Amniotic epithelial cell (primary cell): ENCODE results near the gene NRDE2.
A peak's percentile ranks its signal among the peaks of the same experiment; 100 is the strongest.

Experiments
- DNase-seq: peaks from one replicate; pipeline ENCODE4 v3.0.0-alpha.2; 2010; ENCODE audit warnings: low read depth

The NRDE2 gene

DNA sequence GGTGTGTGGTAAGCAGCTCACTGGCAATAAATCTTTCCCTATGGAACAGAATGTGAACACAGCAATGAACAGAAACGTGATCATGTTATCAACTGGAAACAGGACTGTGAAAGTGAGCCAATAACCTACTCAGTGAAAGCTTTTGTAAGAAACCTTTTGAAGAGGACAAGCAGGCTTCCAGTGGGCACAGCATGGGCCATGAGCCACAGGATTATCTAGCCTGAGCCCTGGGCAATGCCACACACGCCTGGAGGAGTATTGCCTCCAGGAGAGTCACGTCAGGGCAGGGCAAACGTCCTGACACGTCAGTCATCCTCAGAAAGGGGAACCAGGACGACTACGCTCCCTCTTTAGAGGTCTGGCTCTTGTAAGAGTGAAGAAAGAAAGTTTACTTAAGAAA, 32.3 kb downstream of the NRDE2 start:
- peak; percentile 65 for DNase-seq

DNA sequence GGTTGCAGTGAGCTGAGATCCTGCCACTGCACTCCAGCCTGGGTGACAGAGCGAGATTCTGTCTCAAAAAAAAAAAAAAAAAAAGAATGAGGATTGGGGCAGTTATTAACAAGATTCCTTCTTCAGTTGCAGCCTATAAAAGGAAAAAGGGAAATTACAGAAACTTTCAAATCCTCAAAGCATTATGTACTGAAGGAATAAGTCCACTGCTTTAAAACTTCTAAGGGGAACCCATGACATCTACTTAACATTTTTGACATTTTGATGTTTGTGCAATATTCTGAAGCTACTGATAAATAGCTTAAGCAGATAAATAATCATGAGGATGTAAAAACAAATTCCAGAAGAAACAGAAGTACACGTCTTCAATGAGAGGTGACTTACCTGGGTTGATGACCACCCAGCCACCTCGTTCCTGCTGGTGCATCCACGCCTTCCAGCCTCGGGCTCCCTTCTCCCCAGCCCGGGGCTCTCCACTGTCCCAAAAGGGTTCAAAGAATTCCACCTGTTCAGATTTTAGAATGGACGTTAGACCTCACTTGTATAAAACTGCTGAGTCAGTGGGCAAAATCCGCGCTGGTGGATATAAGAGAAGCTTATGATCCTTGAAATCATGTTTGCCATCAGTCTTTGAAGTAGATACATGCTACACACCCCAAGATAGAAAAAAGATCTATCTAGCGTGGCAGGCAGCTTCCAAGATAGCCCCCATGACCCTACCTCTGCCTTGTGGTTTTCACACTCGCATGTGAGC, 33.7 kb downstream of the NRDE2 start:
- DNase-seq: no peak

DNA sequence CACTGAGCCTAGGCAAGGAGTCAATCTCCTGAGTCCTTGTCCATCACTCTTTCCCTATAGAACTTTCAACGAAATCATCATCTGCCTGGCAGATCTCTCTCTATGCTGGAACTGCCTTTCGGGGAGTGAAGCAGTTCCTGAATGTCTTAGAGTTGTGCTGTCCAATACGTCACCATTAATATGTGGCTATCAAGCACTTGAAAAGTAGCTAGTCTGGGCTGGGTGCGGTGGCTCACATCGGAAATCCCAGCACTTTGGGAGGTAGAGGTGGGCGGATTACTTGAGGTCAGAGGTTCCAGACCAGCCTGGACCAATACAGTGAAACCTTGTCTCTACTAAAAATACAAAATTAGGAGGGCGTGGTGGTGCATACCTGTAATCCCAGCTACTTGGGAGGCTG, 35.1 kb downstream of the NRDE2 start:
- DNase-seq: no peak

DNA sequence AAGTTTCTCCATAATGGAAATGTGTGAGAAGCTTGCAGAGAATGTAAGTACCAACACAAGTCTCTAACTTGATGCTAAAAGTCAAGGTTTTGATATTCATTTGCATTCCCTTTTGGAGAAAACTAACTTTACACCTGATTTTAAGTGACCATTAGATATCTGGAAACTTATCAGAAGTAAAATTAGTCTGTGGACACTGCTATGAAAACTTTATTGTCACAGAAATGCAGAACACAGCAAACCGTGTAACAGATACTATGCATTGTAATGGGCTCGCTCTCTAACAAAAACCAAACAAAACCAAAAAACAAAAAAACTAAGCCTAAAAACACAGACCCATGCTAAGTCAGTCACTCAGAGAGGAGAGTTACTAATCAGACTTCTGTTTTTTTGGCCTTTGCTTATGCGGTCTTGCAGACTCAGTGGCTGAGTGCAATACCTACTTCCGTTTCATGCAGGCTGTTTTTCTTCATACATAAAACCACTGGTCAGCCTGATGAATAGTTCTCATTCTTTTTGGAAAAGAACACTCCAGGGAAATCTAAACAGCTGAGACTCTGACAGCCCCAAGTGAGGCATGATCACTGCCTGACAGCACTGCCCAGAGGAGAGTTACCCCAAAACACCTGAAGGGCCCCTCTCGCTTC, 35.7 kb downstream of the NRDE2 start:
- peak; percentile 92 for DNase-seq

DNA sequence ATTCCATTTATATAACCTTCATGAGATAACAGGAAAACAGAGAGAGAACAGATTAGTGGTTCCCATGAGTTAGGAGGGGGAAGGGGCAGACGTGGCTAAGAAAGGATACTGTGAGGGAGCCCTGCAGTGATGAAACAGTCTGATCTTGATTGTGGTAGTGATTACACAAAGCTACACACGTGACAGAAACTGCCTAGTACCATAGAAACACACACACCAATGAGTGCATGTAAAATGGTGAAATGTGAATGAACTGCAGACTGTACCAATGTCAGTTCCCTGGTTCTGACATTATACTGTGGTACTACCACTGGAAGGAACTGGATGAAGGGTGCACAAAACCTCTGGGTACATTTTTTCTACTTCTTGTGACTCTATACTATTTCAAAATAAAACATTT, 36.9 kb downstream of the NRDE2 start:
- DNase-seq: peak; percentile 95

DNA sequence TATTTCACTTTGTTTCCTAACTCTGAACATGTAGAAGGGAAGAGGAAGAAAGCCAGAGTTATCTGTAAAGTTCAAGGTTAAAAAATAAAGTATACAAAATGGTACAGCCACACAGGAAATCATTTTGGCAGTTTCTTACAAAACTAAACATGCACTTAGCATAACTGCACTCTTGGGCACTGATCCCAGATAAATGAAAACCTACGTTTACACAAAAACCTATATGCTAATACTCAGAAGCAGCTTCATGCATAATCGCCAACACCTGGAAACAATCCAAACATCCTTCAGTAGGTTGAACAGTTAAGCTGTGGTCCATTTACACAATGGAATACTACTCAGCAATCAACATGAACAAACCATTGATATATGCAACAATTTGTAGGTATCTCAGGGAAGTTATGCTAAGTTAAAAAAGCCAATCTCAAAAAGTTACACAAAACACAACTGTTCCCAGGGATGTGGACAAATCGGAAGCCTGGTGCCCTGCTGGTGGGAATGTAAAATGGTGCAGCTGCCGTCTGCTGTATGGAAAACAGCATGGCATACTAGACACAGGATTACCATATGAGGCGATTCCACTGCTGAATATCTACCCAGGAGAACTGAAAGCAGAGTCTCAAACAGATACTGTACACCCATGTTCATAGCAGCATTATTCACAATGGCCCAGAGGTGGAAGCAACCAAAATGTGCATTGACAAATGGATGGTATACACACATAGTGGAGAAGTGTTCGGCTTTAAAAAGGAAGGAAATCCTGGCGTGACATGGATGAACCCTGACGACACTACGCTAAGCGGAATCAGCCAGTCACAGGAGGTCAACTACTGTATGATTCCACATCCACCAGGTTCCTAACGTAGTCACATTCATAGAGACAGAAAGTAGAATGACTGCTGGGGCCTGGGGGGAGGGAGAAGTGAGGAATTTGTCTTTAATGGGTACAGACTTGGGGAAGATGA, 37.7 kb downstream of the NRDE2 start:
- DNase-seq: no peak

DNA sequence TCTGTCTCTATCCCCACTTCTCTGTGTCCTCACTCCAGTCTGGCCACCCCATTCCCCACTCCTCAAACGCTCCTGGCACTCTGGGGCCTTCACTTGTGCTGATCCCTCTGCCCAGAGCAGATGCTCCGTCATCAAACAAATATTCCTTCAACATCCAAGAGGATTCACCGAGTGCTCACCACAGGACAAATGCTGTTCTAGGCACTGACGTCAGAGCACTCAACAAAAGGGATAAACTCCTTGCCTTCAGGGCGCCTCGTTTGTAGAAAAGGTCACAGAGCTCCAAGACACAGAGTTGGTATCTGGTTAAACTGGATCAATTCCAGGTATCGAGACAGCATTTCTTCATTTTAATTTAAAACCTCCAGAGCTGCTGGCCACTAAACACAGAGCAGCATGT, 40.0 kb downstream of the NRDE2 start:
- peak; percentile 88 for DNase-seq

DNA sequence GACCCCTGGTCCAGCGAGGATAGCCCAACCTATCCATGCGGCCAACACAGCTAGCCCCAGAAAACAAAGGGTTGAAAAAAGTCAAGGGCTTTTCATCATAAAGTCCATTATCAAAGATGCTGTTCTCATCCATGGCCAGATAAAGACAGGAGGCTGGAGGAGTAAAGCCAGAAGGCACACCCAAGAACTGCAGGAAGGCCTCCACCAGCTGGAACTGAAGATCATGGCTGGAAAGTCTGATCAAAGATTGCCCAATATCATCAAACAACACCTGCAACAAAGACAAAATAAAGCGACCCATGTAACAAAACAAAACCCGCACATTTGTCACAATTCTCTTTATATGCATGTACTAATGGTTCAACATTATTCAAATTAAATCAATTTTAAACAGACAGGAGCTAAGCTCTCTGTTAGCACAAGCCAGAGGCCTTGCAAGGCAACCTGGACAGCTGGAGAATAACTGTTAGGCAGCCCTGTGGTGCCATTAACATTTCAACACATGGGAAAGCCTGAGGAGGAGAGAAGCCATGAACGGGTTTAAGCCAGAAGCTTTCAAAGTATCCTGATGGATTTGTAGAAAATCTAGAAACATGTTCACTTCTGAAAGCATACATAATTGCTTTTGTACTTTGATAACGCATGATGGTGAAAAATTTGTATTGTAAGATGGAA, 41.3 kb downstream of the NRDE2 start:
- DNase-seq: peak; percentile 36

DNA sequence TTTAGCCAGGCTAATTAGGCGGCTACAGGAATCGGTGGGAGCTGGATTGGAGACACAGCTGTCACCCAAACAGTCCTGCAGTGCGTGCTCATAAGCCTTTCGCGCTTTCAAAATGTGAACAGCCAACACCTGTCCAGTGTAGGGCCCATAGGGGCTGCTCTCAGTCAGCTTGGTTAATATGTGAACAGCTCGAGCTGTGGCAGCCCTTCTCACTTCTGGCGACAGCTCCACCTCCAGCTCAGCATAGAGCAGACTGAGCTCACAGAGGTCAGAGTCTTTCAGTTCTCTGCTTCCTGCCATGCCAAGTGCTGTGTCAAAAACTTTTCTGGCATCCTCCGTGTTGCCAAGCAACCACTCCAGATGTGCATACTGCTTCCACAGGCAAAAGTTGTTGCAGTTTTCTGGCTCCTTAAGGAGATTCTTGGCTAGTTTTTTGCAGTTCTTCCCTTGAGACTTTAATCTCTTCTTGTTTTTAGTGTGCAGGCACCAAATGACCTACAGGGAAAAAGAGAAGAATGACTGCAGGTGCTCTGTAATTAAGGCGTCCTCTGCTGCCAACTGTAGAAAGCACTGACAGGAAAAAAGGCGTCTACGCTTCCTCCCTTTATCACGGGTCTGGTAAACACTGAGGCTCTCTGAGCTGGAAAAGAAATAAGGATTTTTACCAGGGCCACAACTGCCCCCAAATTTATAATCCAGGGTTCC, 42.9 kb downstream of the NRDE2 start:
- DNase-seq: no peak

DNA sequence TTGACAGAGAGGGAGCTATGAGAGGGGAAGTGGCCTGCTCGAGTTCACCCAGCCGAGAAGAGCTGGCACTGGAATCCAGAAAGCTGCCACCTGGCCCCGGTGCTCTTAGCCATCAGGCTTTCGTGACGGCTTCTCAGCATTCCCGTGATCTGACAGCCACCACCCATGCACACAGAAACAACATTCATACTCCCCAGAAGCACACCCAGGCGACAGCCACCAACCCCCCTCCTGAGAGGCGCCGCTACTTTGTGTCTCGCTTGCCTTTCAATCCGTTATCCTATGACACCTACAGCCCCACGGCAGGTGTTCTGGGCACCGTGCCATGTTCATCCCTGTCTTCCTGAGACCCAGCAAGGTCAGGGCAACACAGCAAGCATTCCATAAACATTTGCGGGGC, 44.0 kb downstream of the NRDE2 start:
- DNase-seq: no peak

DNA sequence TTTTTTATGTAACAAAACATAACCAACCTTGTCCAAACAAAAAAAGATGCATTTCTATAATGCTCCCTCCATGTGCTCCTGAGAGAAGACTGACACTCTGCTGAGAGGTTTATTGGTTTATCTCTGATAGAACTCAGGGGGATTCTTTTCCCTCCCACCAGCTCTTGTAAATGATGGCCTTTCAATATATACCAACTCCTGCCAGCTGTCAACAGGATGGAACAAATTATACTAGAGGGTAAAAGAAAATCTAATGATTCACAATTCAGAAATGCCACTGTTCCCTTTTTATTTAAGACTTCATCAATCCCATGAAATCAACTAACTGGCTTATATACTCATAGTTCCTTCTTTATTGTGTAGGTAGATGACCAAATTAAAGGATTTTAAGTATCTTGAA, 50.0 kb downstream of the NRDE2 start:
- DNase-seq: no peak

DNA sequence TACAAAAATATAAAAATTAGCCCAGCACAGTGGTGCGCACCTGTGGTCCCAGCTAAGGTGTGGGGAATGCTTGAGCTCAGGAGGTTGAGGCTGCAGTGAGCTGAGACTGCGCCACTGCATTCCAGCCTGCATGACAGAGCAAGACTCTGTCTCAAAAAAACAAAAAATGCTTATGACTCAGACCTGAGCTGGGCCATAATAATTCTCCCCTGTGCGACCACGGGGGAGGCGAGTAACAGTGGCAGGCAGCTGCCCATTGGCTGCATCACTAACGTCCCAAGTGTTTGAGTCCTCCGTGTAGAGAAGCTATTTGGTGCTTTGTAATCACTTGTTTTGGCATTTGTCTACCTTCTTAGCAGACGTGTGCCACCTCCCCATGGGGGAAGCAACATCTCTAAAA, 50.5 kb downstream of the NRDE2 start:
- peak; percentile 61 for DNase-seq

DNA sequence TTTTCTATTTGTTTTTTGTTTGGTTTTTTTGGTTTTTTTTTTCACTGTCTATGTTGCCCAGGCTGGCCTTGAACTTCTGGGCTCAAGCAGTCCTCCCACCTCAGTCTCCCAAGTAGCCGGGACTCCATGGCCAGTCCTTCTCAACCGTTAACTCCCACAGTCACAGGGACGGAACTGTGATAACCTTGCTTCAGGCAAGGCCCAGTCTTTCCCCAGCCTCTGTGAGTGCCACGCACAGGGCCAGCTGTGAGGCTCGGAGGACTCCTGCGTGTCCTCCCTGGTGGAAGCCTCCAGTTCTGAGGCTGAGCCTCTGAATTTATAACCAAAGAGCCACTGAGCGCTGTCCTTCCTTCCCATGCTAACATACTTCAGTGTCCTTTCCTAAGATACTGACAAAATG, 51.6 kb downstream of the NRDE2 start:
- DNase-seq: no peak

DNA sequence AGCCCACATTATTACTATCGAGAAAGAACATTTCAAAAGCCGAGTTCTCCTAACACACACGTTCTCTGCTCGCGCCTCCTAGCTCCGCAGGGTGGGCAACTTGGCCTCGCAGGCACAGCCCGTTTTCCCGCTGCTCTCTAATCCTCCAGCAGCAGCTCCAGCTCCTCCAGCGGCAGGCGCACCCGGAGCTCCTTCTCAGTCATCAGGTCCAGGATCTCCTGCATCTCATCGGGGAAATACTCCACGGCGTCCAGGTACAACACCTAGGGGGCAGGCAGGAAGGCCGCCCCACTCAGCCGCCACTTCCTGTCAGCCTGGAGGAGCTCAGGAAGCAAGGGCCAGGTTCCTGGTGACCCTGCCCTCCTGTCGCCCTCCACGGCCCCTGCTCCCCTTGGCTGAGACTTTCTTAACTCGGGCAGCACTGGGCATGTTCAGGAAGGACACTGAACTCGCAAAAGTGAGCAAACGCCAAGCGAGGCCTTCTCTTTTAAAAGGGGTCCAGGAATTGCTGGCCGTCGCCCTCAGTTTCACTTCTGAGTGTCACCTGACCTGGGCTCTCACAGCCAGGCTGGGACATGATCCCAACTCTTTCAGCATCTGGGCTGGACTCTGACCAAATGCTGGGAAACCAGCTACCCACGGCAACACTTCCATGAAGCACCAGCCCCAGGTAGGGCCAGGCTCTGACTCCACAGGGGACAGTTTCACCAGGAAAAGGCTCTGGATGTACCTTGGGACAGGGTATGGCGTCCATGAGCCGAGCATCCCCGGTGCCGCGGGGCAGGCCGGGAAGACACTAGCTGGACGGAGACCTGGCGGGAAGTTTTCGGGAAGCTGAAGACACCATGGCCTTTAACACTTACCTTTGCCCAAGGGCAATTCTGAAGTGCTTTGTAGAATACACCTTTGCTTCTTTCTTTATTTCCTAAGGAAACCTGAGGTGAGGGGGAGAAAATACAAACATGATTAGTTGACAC, 53.3 kb downstream of the NRDE2 start:
- DNase-seq: no peak

DNA sequence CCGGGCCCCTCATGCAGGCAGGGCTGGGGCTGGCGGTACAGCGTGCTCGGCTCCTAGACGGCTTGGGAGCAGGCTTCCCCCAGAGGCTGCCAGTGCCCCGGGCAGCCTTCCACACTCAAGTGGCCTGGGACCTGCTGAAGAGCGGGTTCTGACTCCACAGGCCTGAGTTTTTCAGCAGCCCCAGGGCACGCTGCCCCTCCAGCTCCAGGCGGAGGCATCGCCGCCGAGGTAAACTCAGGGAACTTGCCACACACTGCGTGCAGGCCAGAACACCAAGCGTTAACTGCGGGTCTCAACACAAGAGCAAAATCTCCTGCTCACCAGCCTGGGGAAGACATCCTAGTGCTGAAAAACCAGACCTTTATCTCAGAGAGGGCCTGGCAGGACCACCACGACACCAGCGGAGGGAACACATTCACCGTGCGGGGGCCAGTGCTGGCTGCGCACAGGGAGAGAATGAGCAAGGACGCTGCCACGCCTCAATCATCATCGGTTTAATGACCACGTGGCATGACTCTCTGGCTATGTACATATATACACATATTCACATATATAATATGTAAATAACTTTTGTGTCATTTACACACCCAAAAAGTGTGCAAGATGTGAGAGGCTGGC, 54.1 kb downstream of the NRDE2 start:
- DNase-seq: no peak

DNA sequence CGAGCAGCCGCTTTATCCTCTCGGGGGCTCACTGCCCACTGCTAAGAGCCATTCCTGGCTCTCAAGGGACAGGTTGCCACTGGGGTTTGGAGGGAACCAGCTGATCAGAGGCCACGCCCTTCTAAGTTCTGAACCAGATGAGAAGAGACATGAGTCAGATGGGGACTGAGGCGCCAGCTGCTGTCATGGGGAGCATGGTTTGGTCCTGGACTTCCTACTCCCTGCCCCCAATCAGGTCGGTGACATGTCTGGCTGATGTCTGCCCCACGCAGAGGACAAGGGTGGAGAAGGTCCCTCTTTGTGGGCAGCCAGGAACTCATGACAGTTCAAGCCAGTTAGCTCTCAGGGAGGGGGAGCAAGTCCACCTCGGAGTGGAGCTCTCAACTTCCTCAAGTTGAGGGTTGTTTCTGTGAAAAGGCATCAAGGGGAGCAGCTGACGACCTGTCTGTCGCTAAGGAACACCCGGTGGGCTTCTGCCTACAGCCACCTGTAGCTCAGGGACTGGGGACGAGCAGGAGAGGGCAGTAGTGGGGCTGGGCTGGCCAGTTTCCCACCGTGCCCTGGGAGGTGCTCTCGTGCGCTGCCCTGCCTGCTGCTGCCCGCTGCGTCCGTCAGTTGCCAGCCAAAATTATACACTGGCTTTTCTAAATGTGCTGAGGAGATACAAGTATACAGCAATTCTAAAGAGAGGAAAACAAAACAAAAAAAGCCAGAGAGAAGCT, 54.9 kb downstream of the NRDE2 start:
- DNase-seq: no peak

DNA sequence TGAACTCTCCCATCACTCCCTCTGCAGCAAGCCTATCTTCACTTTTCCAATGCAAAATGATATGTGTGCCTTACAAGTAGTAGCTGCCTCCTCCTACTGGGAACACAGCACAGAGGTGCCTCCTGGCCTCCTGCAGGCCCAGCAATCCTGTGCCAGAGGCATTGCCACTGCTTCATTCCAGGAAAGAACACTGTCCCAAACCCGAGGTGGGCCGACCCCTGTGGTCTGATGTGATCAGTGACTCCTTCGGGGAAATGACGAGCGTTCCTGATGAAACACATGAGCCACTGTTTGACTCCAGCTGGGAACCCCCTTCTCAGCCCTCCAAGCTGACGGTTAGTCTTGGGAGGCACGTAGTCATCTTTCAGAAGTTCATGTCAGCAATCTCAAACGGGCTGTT, 55.9 kb downstream of the NRDE2 start:
- no peak for DNase-seq

DNA sequence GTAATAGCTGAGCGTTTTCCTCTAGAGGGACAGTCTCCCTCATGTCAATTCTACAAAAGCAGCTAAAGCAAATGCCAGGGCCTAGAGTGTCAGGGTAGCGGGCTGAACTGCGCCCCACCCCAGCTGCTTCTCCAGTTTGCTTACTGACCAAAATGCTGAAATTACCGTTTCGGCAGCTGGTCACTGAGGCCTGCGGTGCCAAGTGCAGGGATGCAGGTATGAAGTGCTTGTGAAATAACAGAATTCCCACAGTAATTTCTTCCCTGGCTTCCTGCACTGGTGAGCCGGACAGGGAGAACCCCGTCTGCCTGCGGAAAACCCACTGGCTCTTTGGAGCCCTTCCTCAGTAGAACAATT, 56.3 kb downstream of the NRDE2 start:
- DNase-seq: no peak

DNA sequence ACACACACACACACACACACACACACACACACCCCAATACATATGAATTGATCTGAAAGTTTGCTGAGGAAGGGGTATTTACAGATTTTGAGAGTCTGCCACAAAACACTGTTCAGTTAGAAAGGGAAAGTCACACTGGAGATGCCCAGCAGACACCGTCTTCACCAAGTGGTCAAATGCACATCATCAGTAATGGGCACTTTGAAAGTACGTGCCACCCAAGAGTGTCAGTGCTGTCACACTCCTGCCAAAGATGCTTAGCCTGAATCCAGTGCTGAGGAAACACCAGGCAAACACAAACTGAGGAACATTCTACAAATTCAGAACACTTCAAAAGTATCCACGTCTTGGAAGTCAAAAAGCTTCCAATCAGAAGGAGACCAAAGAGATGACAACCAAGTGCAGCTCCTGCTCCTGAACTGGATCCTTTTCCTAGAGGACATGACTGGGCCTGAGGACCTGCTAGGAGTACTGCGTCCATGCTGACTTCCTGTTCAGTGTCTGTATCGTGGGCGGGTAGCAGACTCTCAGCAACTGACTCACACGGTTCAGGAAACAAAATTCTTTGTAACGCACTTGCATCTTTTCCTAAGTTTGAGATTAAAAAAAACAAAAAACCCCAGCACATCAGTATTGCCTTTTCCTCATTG, 56.8 kb downstream of the NRDE2 start:
- peak; percentile 51 for DNase-seq
